Activated CD4-positive, alpha-beta T cell treated with anti-CD3 and anti-CD28 coated beads for 36 hours (primary cell): Measurements from ENCODE around the gene MRPL37. TPM values are rescaled to one million over a fixed set of nuclear protein-coding genes. Genes with fewer than 3 reads are reported as not detected.

Experiments used
- ATAC-seq: fragments of 200-7000 bp; cut with Tn5 transposase; one replicate; pipeline ENCODE4 v1.10.0; 2021; ENCODE audit warnings: mild to moderate bottlenecking, moderate library complexity
- CTCF ChIA-PET: fragments of 350-600 bp; sonication (Branson Sonifier 250); formaldehyde crosslinking; loops from one replicate; lab custom pipeline; 2021; ENCODE audit warnings: antibody characterized with exemption; lab: Charles Lee
- POLR2A ChIA-PET: fragments of 350-600 bp; sonication (Branson Sonifier 250); formaldehyde crosslinking; loops from one replicate; lab custom pipeline; 2021; ENCODE audit warnings: antibody characterized with exemption, inconsistent platforms; lab: Charles Lee
- DNase-seq: peaks from one replicate; pipeline ENCODE4 v3.0.0-alpha.2; 2020
- H3K27ac Mint-ChIP-seq: one replicate; pipeline ENCODE4 v1.8.0; 2021; ENCODE audit warnings: mixed read lengths
- H3K27me3 Mint-ChIP-seq: one replicate; pipeline ENCODE4 v1.8.0; 2021; ENCODE audit warnings: mixed read lengths
- H3K36me3 Mint-ChIP-seq: one replicate; pipeline ENCODE4 v1.8.0; 2021; ENCODE audit warnings: low read depth, mixed read lengths
- H3K4me1 Mint-ChIP-seq: one replicate; pipeline ENCODE4 v1.8.0; 2021; ENCODE audit warnings: mixed read lengths
- H3K4me3 Mint-ChIP-seq: one replicate; pipeline ENCODE4 v1.8.0; 2021; ENCODE audit warnings: mild to moderate bottlenecking, moderate library complexity, mixed read lengths
- H3K9me3 Mint-ChIP-seq: one replicate; pipeline ENCODE4 v1.8.0; 2021; ENCODE audit warnings: low read depth, mixed read lengths
- intact Hi-C, 2 experiments: fragments of 100-400 bp; cut with DNase I in 1 of 2; cut with micrococcal nuclease in 1 of 2; formaldehyde crosslinking; loops; one replicate each; pipeline versions ENCODE4 v1.14.2 to v1.15.1; 2022 to 2024; cut with DNase I, micrococcal nuclease
- total RNA-seq, 2 experiments: library from RNA; stranded (reverse); gene quantifications; one replicate each; pipeline ENCODE4 v1.2.3, GENCODE V29; 2021

Gene MRPL37
- total RNA-seq, 2 experiments from 2014 or later = 177 to 189 TPM

DNA sequence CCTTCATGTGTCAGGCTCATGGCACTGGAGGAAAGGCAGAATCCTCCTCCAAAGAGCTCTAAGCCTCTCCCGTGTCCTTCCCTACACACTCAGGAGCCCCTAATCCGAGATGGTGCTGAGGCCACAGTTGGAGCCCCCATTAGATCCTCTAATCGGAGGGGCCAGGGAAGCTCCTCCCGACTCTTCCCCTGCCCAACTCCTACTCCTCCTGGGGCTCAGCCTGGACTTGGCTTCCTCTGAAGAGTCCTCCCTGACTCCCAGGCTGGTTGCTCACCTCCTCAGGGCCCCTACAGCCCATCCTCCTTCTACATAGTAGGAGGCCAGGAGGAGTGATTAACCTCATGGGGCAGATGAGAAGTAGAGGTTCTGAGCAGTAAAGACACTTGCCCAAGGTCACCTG lies 25.9 kb upstream of the MRPL37 start:
- ATAC-seq = no peak
- no peak for DNase-seq
- no peak overlapping the region for H3K4me3 Mint-ChIP-seq
- H3K9me3 Mint-ChIP-seq = no peaks in the 10 kb centered on the region
- peaks cover 2% of the 10 kb centered on the region for H3K36me3 Mint-ChIP-seq
- ChIA-PET POLR2A (no interaction called here), CTCF (interaction anchor here (0.5 to 0.6 kb wide), 2 partner anchors 210 to 342 kb away, joined by 3 read pairs; no protein-coding TSS in a partner anchor)
- H3K27me3 Mint-ChIP-seq = no peaks in the 10 kb centered on the region
- H3K27ac Mint-ChIP-seq = no peak overlapping the region
- intact Hi-C loops = no loop called here
- H3K4me1 Mint-ChIP-seq = peaks cover 9% of the 10 kb centered on the region

DNA sequence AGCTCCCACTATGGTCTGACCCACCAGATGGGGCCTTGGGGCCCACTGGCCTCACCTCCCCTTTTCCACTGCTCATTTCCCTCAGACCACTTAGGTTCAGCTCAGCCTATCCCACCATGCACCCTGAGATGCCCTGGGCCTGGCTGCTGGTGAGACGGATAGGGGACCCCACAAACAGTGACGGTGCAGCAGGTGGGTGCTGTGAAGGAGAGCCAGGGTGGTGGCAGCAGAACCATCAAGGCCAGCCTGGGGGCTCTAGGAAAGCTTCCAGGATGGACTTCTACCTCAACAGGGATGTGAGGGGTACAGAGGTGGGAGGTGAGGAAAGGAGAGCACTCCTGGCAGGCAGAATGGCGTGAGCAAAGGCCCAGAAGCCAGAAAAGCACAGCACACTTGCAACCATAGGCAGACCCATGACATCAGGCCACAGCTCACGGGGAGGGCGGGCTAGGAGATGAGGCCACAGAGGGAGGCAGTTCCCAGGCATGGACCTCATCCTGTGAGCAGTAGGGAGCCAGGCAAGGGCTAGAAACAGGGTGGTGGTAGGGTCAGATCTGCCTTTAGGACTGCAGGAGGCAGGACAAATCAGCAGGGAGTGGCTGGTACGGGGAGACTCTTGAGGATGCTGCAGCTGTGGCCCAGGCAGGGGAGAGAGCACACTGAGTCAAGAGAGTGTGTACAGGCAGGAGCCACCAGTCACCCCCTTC lies 23.2 kb upstream of the MRPL37 start:
- Mint-ChIP-seq H3K4me1 (peaks cover 2% of the 10 kb centered on the region), H3K27ac (no peak overlapping the region), H3K27me3 (no peaks in the 10 kb centered on the region), H3K36me3 (peaks cover 7% of the 10 kb centered on the region), H3K9me3 (no peaks in the 10 kb centered on the region), H3K4me3 (no peak overlapping the region)
- ChIA-PET POLR2A (no interaction called here), CTCF (no interaction called here)
- intact Hi-C loops = no loop called here
- ATAC-seq (no peak), DNase-seq (no peak)

DNA sequence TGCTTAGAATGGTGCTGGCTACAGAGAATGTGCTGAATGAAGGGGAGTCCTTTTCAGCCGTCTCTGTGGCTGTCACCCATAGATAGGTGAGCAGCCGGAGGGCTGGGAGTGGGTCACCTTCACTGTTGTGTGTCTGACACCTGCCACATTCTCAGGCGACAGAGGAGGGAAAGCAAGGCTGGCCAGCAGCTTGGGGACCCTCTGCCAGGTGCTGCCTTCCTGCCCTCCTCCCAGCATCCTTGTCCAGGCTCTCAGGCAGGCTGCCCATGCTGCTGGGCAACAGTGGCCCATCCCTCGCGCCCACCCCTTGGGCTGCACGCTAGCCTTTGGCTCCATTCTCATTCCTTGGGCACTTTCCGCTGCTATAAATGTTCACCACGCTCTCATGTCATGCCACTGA lies 22.2 kb upstream of the MRPL37 start:
- Mint-ChIP-seq H3K27me3 (no peaks in the 10 kb centered on the region), H3K36me3 (peaks cover 7% of the 10 kb centered on the region), H3K4me3 (no peak overlapping the region), H3K27ac (no peak overlapping the region), H3K4me1 (no peaks in the 10 kb centered on the region), H3K9me3 (no peaks in the 10 kb centered on the region)
- intact Hi-C loops = no loop called here
- ATAC-seq = no peak
- CTCF ChIA-PET = no interaction called here
- no peak for DNase-seq
- POLR2A ChIA-PET = no interaction called here

DNA sequence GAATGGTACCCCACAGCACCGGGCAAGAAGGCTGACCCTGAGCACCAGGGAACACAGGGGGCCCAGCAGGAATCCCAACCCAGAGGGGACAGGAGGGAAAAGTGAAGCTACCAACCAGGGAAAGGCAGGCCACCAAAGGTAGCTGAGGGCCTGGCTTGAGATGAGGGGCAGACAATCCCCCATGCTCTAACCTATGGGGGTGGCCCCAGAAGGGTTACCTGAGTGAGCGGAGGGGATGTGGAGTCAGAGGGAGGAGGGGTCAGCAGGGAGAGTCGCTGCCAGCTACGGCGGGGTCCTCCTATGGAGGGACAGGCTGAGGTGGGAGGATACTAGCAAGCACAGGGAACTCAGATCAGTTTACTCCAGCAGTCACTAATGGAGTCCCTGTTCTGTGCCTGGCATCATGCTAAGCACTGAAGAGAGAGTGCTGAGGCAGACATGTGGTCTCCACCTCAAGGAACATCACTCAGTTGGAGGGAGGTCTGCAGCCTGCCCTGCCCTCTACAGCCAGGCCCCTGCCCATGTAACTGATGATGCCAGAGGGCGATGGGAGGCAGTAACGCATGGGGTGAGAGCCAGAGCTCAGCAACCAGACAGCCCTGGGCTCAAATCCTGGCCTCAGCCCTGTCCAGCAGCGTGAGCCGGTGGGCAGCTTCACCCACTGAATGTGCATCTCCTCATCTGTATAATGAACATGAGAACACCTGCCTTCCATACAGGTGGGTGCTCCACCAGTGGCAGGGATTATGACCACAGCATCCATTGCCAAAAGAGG lies 21.5 kb upstream of the MRPL37 start:
- ChIA-PET POLR2A (no interaction called here), CTCF (interaction anchor here (0.7 kb wide), 1 partner anchor 212 kb away, joined by 3 read pairs; no protein-coding TSS in a partner anchor)
- intact Hi-C loops = no loop called here
- H3K9me3 Mint-ChIP-seq = no peaks in the 10 kb centered on the region
- DNase-seq (no peak), ATAC-seq (no peak)
- H3K4me1 Mint-ChIP-seq = no peaks in the 10 kb centered on the region
- no peak overlapping the region for H3K4me3 Mint-ChIP-seq
- peaks cover 14% of the 10 kb centered on the region for H3K36me3 Mint-ChIP-seq
- no peaks in the 10 kb centered on the region for H3K27me3 Mint-ChIP-seq
- H3K27ac Mint-ChIP-seq = no peak overlapping the region

DNA sequence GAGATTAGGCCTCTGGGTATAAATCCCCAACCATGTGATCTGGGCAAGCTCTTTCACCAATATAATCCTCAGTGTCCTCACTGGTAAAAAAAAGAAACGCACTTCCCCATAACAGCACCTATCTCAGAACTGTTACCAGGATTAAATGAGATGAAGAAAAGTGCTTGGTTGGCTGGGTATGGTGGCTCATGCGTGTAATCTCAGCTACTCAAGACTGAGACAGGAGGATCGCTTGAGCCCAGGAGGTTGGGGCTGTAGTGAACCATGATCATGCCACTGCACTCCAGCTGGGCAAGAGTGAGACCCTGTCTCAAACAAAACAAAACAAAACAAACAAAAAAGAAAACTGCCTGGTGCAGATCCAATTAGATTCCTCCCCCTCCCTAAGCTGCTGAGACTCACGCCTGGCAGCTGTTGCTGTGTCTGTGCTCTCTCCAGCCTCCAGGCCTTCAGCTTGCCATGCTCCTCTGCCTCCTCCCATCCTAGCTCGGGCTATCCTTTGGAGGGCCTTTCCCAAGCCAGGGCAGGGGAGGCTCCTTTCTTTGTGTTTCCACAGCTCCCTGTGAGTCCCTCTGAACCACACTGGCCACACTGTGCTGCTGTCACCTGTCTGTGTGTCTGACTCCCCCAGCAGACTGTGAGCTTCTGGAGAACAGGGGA lies 19.1 kb upstream of the MRPL37 start:
- no peak for DNase-seq
- no peak overlapping the region for H3K27ac Mint-ChIP-seq
- no peaks in the 10 kb centered on the region for H3K27me3 Mint-ChIP-seq
- ATAC-seq = no peak
- CTCF ChIA-PET = interaction anchor here (0.7 to 2.9 kb wide), 10 partner anchors 9 to 489 kb away, joined by 3 to 28 read pairs (median 4); partner anchors contain the start of genes CYB5RL and MRPL37
- POLR2A ChIA-PET = no interaction called here
- H3K4me3 Mint-ChIP-seq = no peak overlapping the region
- H3K4me1 Mint-ChIP-seq = no peaks in the 10 kb centered on the region
- H3K9me3 Mint-ChIP-seq = no peaks in the 10 kb centered on the region
- intact Hi-C loops = loop anchor here in 1 of 2 experiments (1.0 kb wide), 1 partner anchor 308 kb away; no protein-coding TSS in a partner anchor
- H3K36me3 Mint-ChIP-seq = peaks cover 21% of the 10 kb centered on the region

DNA sequence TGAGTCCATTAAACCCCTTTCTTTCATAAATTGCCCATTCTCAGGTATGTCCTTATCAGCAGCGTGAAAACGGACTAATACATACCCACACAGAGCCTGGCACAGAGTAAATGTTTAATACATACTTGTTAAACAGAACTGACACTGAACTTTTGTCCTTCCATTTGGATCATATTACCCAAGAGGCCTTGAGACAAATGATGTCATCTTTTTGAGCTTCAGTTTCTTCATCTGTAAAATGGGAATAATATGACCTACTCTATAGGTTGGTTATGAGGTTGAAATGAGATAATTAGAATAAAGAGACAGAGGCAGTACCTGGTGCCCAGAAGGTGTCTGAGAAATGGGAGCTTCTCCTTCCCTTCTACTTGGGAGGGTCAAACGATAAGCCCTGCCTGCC lies 13.9 kb upstream of the MRPL37 start:
- intact Hi-C loops = no loop called here
- DNase-seq (no peak), ATAC-seq (no peak)
- POLR2A ChIA-PET = no interaction called here
- CTCF ChIA-PET = no interaction called here
- no peaks in the 10 kb centered on the region for H3K9me3 Mint-ChIP-seq
- H3K36me3 Mint-ChIP-seq = peaks cover 27% of the 10 kb centered on the region
- no peaks in the 10 kb centered on the region for H3K4me1 Mint-ChIP-seq
- no peak overlapping the region for H3K4me3 Mint-ChIP-seq
- no peaks in the 10 kb centered on the region for H3K27me3 Mint-ChIP-seq
- H3K27ac Mint-ChIP-seq = no peak overlapping the region

DNA sequence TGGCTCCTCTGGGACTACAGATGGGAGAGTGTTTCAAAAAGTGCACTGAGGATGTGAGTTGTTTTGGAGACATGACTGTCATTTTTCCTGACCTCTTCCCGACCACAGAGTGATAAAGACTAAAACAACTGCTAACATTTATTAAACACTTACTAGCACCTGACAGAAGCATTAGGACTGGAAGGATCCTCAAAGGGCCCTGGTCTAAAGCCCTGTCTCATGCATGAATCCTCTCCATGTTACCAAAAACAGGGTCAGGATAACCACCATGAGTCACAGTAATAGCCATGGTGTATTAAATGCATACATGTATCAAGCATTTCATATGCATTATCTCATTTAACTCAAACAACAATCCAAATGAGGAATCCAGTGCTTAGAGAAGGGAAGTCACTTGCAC lies 11.7 kb upstream of the MRPL37 start:
- Mint-ChIP-seq H3K27me3 (no peaks in the 10 kb centered on the region), H3K9me3 (no peaks in the 10 kb centered on the region), H3K36me3 (peaks cover 26% of the 10 kb centered on the region), H3K27ac (no peak overlapping the region), H3K4me3 (no peak overlapping the region), H3K4me1 (no peaks in the 10 kb centered on the region)
- ChIA-PET CTCF (interaction anchor here (0.8 kb wide), 1 partner anchor 76 kb away, joined by 4 read pairs; no protein-coding TSS in a partner anchor), POLR2A (no interaction called here)
- no peak for ATAC-seq
- intact Hi-C loops = no loop called here
- no peak for DNase-seq

DNA sequence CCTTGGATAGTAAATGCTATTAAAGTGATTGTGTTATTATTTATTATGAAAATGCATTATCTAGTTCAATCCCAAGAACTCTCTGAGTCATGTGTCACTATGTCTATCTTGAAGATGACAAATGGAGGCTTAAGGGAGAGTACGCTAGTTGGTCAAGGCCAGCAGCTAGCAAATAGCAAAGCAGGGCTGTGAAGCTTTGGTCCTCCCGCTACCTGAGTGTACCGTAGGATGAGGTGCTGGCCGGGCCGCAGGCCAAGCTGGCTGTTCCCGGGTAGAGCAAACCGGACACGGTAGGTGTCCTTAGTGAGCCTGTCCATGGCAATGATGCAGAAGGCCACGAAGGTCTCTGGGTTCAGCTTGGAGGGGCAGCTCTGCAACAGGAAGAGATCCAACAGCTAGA lies 9.4 kb upstream of the MRPL37 start:
- CTCF ChIA-PET = interaction anchor here (1.3 kb wide), 1 partner anchor 10 kb away, joined by 8 read pairs; no protein-coding TSS in a partner anchor
- no peaks in the 10 kb centered on the region for H3K4me1 Mint-ChIP-seq

DNA sequence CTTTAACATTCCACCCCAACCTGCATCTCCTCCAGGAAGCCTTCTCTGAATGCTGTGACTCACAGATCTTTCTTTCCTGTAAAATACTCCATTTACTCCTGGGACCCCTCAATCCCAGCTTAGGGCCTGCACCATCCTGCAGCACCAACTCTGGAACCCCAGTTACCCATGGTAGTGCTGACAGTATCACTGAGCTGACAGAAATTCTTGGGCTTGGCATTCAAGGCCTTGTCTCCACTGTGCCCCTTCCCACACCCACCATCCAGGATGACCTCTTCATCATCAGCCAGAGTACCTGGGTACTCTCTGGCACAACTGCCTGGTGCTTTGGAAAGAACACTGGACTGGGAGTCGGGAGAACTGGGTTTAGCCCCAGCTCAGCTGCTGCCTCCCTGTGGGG lies 8.4 kb upstream of the MRPL37 start:
- no peak overlapping the region for H3K4me3 Mint-ChIP-seq
- DNase-seq (no peak), ATAC-seq (no peak)
- ChIA-PET POLR2A (no interaction called here), CTCF (interaction anchor here (0.8 kb wide), 1 partner anchor 8 kb away, joined by 3 read pairs; the partner anchor contains the start of genes CYB5RL and MRPL37)
- no peaks in the 10 kb centered on the region for H3K4me1 Mint-ChIP-seq
- intact Hi-C loops = no loop called here
- H3K27ac Mint-ChIP-seq = no peak overlapping the region
- H3K9me3 Mint-ChIP-seq = no peaks in the 10 kb centered on the region
- H3K27me3 Mint-ChIP-seq = no peaks in the 10 kb centered on the region
- peaks cover 11% of the 10 kb centered on the region for H3K36me3 Mint-ChIP-seq

More for the DNA sequence above, 9.4 kb upstream of the MRPL37 start:
- Mint-ChIP-seq H3K36me3 (peaks cover 20% of the 10 kb centered on the region), H3K4me3 (no peak overlapping the region), H3K27ac (no peak overlapping the region), H3K27me3 (no peaks in the 10 kb centered on the region), H3K9me3 (no peaks in the 10 kb centered on the region)
- POLR2A ChIA-PET = no interaction called here
- no peak for DNase-seq
- no peak for ATAC-seq
- intact Hi-C loops = no loop called here

DNA sequence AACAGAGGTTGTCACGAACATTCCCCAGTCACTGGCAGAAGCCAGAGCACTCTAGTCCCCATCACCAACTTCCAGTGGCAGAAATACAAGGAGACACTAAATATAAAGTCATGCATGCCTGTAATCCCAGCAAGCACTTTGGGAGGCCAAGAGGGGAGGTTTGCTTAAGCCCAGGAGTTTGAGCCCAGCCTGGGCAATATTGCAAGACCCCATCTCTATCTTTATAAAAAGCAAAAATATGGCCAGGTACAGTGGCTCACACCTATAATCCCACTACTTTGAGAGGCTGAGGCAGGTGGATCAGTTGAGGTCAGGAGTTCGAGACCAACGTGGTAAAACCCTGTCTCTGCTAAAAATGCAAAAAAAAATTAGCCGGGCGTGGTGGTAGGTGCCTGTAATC lies 6.5 kb upstream of the MRPL37 start:
- ChIA-PET POLR2A (no interaction called here), CTCF (interaction anchor here (0.7 kb wide), 1 partner anchor 18 kb away, joined by 3 read pairs; no protein-coding TSS in a partner anchor)
- Mint-ChIP-seq H3K4me3 (no peak overlapping the region), H3K4me1 (no peaks in the 10 kb centered on the region), H3K9me3 (no peaks in the 10 kb centered on the region), H3K36me3 (peaks cover 8% of the 10 kb centered on the region), H3K27me3 (no peaks in the 10 kb centered on the region), H3K27ac (no peak overlapping the region)
- intact Hi-C loops = no loop called here
- ATAC-seq = no peak
- DNase-seq = no peak

DNA sequence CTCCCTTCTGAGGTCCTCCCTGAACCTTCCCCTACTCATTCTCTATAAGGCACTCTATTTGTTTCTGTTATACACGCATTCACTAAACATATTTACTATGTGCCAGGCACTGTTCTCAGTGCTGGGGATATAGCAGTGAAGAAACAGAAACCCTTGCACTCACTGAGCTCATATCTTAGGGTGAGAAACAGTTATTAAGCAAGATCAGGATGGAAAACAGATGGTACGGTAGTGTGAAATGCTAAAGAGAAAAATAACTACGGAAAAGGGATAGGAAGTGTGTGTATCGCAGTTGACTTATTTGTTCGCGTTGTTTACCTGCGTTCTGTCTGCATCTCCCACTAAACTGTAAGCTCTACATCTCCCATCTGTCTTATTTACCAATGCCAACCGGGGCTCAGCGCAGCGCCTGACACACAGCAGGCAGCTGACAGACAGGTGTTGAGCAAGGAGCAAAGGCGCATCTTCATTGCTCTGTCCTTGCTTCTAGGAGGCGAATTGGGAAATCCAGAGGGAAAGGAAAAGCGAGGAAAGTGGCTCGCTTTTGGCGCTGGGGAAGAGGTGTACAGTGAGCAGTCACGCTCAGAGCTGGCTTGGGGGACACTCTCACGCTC lies 709 bp upstream of the MRPL37 start:
- DNase-seq (peak; percentile 19), ATAC-seq (peak; percentile 1)
- peak overlapping the region; percentile 83 for H3K4me3 Mint-ChIP-seq
- ChIA-PET POLR2A (interaction anchor here (0.9 to 1.1 kb wide), 4 partner anchors 23 to 213 kb away, joined by 3 to 5 read pairs (median 4); partner anchors contain the start of gene SSBP3), CTCF (interaction anchor here (0.5 to 3.6 kb wide), 6 partner anchors 8 to 290 kb away, joined by 3 to 16 read pairs (median 4); no protein-coding TSS in a partner anchor)
- H3K9me3 Mint-ChIP-seq = no peaks in the 10 kb centered on the region
- intact Hi-C loops = no loop called here
- peaks cover 18% of the 10 kb centered on the region for H3K36me3 Mint-ChIP-seq
- H3K27ac Mint-ChIP-seq = peak overlapping the region; percentile 75
- no peaks in the 10 kb centered on the region for H3K27me3 Mint-ChIP-seq
- peaks cover 30% of the 10 kb centered on the region for H3K4me1 Mint-ChIP-seq
